ENCODE data around the gene ARMC9.
"Not testable (repeated sequence)": the region's sequence is repeated elsewhere in the genome, so short reads cannot be mapped to it uniquely, and the experiment has no call there.

The ARMC9 gene, protein sequence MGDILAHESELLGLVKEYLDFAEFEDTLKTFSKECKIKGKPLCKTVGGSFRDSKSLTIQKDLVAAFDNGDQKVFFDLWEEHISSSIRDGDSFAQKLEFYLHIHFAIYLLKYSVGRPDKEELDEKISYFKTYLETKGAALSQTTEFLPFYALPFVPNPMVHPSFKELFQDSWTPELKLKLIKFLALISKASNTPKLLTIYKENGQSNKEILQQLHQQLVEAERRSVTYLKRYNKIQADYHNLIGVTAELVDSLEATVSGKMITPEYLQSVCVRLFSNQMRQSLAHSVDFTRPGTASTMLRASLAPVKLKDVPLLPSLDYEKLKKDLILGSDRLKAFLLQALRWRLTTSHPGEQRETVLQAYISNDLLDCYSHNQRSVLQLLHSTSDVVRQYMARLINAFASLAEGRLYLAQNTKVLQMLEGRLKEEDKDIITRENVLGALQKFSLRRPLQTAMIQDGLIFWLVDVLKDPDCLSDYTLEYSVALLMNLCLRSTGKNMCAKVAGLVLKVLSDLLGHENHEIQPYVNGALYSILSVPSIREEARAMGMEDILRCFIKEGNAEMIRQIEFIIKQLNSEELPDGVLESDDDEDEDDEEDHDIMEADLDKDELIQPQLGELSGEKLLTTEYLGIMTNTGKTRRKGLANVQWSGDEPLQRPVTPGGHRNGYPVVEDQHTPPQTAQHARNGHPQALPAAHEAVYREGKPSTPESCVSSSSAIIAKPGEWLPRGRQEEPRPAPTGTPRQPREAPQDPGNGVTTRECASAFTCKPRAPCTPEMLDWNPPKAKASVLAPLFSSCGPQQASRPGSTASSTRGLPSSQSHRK

DNA sequence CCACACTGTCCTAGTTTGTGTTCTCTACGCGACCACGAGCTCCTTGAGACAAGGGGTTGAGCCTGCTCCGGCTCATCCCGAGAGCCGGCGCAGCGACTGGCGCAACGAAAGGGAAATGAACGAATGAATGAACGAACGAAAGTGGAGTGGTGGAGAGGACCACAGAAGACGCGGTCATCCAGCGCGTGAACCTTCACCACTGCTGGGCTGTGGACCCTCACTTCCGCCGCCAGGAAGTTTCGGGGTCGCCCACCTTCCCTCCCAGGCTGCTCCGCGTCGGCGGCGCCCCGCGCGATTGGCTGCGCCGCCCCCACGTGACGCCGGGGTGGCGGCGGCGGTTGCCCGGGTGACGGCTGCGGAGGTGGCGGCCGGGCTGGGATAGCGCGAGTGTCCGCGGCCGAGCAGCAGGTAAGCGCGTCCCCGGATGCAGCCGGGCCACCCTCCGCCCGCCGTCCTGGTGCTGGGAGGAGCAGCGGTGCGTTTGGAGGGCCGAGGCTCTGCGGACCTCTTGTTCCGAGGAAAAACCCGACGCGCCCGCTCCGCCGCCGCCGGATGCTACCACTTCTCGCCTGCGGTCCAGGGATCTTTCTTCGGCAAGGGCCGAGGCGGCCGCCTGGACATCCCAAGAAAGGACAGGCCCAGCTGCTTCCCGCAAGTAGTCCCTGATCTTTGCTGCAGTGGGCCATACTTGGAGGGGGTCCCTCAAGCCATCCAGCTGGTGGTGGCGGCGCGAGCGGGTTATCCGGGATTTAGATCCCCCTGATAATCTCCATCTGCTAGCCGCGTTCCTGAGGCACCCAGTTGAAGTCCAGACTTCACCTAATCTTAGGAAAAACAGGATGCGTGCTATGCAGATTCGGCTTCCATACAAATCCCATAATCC lies at the start of gene ARMC9:
Gene ARMC9 (plus strand): TSS at position 341 of the 883 bp plus-strand sequence. CDS start 7,608 bp downstream, outside the sequence.
- peak; percentile 80 for DNase-seq (ENCODE audit: low spot score)

DNA sequence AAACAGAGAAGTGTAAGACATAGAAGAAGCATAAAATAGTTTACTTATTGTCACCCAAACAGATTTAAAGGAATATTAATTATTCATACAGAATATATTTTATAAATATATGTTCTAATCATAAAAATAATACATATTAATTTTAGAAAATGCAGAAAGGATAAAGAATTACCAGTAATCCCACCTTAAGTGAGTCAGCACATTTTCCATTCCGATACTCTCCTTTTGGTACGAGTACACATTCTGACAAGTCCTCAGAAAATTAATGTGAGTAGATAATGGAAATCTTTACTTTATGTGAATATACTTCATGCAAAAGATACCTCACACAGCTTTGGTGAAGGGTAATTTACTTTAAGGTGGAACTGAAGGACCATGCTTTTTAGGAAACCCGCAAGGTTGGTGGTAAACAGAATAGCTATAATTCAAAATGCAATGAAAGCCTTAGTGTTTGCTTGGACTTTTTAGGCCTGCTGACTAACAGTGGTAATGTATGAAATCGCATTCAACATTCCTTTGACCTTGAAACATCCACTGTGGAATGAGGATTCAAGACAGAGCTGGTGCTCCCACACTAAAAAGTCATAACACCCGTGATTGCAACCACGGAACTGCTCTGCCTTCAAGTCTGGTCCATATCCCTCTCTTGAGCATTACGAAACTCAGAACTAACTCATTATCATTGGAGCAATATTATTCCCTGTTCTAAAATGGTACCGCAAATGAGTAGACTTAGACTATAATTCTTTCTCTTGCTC lies 45.5 kb upstream of the ARMC9 start:
- no peak for DNase-seq (ENCODE audit: low spot score)

DNA sequence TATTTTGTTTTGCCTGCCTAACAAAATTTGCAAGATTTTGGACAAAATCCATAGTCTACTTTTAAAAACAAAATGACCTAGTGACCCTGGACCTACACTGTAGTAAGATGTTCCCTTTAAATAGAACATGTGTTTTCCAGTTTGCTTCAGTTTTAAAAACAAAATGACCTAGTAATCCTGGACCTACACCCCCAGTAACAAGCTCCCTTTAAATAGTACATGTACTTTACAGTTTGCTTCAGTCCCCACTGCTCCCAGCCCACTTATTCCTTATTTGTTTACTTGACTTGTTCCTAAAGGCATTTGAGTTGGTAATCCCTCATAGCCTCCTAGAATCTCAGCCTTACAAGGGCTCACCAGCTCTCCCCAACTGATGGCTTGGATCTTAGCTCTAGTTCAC lies 39.1 kb upstream of the ARMC9 start:
- DNase-seq (ENCODE audit: low spot score): peak; percentile 63

DNA sequence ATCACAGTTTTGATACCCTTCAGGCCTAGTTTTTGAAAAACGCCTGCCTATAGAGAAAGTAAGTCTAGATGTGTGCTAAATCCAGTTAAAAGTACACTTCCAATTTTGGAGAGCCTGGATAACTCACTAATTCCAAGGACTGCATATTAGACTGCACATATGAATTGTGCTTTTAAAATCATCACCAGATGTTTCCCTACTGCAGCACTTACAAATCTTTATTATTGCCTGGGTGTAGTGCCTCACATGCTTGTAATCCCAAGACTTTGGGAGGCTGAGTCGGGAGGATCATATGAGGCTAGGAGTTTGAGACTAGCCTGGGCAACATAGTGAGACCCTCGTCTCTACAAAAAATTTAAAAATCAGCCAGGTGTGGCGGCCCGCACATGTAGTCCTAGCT lies 37.7 kb upstream of the ARMC9 start:
- no peak for DNase-seq (ENCODE audit: low spot score)

DNA sequence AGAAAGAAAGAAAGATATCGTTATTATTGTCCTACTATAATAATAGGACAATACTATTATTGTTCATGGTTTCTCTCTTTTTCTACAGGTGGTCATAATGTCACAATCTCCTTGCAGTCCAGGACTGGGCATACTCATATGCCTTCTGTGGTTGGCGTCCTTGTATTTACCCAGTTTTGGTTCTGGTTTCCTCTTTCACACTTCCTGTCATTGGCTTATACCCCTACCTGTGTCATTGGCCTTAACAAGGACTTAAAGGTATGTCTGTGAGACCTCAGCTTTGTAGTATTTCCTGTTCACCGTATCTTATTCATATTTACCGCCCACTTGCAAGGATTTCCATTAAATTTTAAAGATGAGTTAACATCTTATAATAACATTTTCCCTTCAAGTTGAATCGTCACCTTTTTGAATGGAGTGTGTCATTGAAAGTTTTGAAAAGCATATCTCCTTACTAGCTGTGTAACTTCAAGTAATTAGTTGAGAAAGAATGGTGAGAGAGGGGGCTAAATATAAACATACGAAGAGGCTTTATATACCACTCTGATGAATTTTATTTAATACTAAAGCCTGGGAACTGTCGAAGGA lies 37.1 kb upstream of the ARMC9 start:
- no peak for DNase-seq (ENCODE audit: low spot score)

DNA sequence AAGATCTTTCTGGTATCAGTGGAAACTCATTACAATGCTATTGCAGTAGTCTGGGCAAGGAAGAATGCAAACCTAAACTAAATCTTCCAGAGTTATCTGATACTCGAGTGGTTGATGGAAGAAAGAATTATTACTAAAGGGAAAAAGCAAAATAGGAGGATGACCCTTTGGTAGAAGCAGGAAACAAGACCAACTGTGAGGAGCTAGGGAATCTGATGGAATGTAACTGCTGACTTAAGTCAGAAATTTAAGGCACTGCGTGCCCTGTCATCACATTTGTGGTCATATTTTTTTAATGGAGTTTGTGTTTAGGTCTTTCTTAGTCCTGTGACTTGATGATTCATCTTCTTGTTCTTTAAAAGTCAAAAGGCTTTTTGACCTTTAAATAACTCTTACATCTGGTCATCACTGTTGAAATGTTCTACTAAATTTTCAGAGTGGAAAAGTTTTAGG lies 36.5 kb upstream of the ARMC9 start:
- DNase-seq (ENCODE audit: low spot score): peak; percentile 80

DNA sequence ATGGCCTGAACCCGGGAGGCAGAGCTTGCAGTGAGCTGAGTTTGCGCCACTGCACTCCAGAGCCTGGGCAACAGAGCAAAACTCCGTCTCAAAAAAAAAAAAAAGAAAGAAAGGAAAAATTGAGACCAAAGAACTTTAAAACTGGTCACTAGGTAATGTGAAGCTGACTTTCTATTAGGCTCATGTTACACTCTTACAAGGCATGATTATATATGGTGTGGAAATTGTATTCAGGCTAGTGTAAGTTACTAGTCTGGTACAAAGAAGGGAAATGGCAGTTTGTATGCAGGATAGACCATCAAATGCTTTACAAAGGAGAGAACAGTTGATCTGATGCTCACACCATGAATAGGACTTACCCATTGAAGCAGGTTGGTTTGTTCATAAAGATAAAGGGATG lies 35.4 kb upstream of the ARMC9 start:
- no peak for DNase-seq (ENCODE audit: low spot score)

DNA sequence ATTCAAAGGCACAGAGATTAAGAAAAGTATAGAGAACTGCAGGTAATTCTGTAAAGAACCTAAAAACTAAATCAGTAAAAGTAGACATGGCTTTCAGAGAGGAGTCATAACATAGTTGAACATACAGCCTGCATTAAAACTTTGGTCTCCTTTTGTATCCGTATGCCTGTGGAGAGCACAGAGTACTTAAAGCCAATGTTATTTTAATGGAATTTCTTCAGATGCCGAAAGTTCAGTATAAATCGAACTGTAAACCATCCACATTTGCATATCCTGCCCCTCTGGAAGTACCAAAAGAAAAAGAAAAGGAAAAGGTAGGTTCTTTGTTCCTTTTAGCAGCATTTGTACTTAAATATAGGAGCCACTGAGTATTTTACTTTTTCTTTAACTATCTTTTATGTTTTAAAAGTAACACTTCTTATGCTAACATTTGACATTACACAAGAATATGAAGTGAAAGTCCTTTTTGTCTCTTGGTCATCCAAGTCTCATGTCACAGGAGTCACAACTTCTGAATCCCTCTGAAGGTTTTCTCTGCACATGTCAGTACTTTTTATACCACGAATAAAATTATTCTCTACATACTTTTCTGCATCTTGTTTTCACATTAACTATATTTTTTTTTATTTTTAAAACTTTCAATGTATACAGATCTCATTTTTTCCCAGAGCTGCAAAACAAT lies 34.9 kb upstream of the ARMC9 start:
- DNase-seq (ENCODE audit: low spot score): no peak

DNA sequence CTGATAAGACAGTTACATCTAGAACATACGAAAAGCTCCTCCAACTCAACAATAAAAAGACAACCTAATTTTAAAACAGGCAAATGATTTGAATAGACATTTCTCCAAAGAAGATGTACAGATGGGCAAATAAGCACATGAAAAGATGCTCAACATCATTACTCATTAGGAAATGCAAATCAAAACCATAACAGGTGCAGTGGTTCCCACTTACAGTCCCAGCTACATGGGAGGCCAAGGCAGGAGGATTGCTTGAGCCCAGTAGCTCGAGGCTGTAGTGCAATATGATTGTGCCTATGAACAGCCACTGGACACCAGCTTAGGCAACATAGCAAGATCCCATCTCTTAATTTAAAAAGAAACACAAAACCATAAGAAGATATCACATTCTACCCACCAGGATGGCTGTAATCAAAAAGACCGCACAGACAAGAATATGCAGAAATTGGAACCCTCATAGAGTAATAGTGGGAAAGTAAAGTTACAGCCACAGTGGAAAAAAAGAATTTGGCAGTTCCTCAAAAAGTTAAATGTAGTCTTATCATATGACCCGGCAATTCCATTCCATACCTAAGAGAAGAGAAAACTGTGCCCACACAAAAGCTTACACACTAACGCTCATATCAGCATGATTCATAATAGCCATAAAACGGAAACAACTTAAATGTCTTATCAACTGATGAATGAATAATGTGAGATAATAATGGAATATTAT lies 30.5 kb upstream of the ARMC9 start:
- no peak for DNase-seq (ENCODE audit: low spot score)

DNA sequence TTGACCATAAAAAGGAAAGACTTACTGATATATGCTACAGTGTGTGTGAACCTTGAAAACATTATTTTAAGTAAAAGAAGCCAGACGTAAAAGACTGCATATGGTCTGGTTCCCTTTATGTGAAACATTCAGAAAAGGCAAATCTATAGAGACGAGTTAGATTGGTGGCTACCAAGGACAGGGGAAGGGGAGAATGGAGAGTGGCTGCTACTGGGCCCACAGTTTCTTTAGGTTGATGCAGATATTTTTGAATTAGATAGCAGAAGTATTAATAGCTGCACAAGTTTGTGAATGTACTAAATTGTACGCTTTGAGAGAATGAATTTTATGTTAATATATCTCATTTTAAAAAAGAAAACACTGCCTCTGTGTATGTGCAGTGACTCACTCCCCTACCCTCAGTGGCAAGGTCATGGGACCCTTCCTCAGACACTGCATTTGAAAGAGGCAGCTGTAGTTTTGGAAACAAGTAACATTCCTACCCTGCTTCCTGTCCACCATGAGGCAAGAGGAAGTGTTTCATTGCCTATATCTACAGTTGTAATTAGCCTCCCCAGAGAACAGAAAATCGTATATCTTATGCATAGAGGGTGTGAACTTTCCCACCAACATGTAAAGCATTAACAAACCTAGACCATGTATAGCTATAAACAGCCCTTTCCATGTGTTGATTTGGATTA lies 29.8 kb upstream of the ARMC9 start:
- DNase-seq (ENCODE audit: low spot score): no peak

DNA sequence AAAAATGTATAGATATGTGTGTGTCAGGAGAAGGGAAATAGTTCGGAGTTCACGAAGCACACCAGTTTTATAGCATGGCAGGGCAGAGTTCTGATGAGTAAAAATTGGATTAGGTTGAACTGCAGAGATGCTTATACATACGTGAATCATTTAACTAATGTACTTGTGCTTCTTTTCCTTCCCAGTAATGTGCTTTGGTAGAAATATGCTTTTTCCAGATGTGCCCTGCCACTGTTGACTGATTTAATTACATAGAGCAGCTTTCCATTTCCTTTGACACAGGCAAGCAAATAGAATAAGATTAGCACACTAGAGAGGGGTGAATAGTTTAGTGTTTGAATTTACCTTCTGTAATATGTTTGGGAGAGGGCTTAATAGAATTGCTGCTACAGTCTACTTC lies 28.9 kb upstream of the ARMC9 start:
- no peak for DNase-seq (ENCODE audit: low spot score)

DNA sequence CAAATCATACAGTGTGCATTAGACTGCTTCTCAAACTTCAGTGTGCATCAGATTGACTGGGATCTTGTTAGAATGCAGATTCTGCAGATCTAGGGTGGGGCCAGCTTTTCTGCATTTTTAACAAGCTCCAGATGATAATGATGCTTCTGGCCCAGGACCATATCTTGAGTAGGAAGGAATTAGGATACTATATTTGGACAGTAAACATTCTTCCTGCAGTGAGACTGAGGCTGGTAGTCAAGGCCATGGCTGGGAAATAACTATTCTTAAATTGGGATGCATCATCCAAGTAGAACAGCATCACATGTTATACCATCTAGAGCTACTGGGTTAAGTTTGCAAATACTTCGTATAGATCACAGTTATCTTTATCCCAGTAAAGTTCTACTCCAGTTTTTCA lies 28.4 kb upstream of the ARMC9 start:
- no peak for DNase-seq (ENCODE audit: low spot score)

DNA sequence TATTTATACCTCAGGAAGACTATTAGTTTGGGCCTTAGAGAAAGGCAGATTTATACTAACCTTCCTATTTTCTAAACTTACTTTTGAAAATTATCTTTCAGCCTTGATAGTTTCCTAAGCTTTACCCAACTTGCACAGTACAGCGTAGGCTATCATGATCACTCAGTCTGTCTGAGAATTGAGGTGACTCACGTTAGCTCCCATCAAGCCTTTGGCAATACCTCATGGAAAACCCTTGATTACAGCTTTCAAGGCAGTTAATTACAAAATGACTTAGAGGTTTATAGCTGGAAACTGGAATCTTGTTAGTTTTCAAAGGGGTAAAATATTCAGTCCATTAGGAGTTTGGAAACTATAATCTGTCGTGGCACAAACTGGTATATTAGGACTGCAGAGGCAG lies 26.4 kb upstream of the ARMC9 start:
- no peak for DNase-seq (ENCODE audit: low spot score)

DNA sequence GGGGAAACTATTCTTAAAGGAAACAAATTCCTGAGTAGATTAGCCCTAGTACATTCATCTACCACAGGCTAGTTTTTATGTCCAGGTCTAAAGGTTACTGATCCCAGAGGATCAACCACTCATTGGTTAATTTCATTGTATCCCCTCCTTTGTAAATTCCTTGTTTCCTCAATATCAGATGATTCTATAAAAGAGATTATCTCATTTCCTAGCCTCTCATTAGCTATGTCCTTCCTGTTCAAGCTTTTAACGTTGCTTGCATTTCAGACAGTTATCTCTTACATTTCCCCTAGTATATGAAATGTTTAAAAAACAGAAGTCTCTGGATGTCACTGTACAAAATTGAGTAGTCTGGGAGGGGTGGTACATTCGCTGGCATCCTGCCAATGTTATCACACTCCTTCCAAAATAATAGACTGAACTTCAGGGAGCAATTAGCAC lies 24.2 kb upstream of the ARMC9 start:
- peak; percentile 57 for DNase-seq (ENCODE audit: low spot score)

DNA sequence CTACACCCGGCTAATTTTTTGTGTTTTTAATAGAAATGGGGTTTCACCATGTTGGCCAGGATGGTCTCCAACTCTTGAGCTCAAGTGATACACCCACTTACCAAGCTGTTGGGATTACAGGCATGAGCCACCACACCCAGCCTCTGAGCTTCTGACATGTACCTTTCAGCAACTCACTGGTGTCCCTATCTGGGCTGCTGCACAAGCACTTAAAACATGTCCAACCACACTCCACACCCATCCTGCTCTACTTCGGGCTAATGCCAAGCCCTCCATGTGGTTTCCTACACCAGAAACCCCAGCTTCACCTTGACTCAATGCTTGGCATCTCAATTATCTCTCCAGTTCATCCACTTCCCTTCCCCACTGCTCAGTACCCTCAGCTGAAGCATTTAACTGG lies 22.4 kb upstream of the ARMC9 start:
- no peak for DNase-seq (ENCODE audit: low spot score)

DNA sequence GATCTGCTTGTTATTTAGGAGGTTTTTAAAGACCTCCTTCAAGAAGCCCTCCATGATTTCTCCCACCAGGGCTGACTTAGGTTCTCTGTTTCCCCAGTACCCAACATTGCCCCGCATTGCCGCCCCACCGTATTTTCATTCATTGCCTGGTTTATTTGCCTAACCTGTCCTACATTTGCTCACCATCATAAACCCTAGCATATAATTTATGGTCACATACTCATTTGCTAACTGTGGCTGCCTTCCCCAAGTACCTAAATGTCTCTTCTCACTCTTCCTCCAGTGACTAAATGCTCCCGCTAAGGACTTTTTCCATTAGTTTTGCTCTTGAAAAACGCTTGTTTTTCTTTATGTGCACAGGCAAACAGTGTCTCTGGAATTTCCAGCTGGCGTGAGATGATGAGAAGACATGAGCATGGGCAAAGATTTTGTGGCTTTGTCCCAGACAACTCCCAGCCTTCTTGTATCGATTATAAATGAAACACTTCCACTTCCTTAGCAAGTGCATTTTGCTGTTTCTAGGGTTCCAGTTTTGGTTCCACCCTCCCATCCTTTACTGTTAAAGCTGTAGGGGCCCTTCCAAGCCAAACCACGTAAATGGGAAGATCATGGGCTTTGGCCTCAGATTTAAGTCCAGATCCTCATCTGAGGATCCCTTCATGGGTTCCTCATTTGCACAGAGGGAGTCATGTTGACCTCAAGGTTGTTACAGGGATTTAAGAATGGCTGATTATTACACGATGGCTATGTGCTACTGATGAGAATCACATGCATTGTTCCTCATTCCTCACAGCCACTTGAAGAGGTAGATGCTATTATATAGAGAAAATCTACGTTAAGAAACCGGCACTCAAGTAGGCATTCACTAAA lies 21.0 kb upstream of the ARMC9 start:
- no peak for DNase-seq (ENCODE audit: low spot score)

DNA sequence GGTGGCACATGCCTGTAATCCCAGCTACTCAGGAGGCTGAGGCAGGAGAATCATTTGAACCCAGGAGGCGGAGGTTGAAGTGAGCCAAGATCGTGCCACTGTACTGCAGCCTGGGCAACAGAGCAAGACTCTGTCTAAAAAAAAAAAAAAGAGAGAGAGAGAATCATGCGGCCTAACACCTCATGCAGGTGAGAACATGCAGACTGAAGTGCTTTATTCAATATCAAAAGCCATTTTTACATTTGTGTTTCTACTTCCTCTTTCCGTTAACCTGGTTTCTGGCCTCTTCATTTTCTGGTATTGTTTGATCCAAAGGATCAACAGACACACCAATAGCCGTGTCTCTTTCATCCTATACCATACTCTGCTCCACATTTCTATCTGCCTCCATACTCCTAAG lies 19.6 kb upstream of the ARMC9 start:
- DNase-seq (ENCODE audit: low spot score): not testable (repeated sequence)

DNA sequence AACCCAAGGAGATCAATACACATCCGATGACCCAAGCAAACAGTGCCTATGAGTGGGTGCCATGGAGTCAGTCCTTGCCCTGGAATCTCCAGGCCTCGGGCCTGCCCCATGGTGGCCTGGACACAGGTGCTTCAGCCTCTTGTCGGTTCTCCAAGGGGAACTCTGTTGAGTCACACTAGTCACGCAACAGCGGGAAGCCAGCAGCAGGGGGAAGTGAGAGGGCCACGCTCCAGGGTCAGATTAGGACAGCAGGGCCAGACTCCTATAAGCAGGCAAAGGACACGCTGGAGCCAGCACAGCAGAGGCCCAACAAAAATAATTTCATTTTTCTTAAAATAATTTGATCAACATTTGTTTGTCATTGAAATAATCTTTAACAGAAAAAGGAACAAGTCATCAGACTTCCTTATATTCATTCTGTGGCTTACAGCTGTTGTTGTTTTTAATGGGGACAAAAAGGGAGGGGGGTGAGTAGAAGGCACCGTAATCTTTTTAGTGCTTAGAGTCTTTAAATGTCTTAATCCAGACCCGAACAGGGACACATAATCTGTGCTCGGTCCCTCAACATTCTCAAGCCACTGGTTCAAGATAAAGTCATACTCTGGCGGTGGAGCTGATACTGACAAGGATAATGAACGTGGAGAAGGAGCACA lies 16.4 kb upstream of the ARMC9 start:
- DNase-seq (ENCODE audit: low spot score): no peak

All from cerebellar cortex (tissue), 1 donor.